A549 treated with RU486 at 1 μM for 4 hours (cell line): ENCODE results near the gene SEC31A. TPM values are rescaled to one million over a fixed set of nuclear protein-coding genes. Genes with fewer than 3 reads are reported as not detected.

Experiments
- total RNA-seq: library from RNA; stranded (reverse); fragments of 200-300 nt; extraction: Qiagen RNA extraction; gene quantifications from 5 replicates; pipeline ENCODE4 v1.2.3, GENCODE V29; 2022; ENCODE audit warnings: low read depth

The SEC31A gene
- total RNA-seq = 77.9 to 89.1 TPM (median 85.9 TPM) in 5 replicates

GRCh38 chr4:82890901-82891706 is at the start of gene SEC31A:
Gene SEC31A (minus strand): TSS chr4:82891153. CDS start chr4:82881936, 9,217 bp downstream.

GRCh38 chr4:82900411-82901182 is 9.6 kb upstream of the SEC31A start, which contains the start of gene THAP9:
Gene THAP9 (plus strand): TSS chr4:82900735. CDS start chr4:82900803, 68 bp downstream.

GRCh38 chr4:82798168-82799005 is 92.6 kb downstream of the SEC31A start, which contains the start of gene SCD5:
Gene SCD5 (minus strand): TSS chr4:82798796. CDS start chr4:82798537, 259 bp downstream.

Other genes with a start within 250 kb of the SEC31A start
- 4.2 to 7.8 TPM (median 7.1 TPM) in 5 replicates for gene SCD5, start 92.4 kb downstream of the SEC31A start, total RNA-seq
- gene THAP9, start 9.6 kb upstream of the SEC31A start, total RNA-seq = 1.0 to 2.6 TPM (median 1.8 TPM) in 5 replicates
- gene LIN54, start 119.7 kb upstream of the SEC31A start, total RNA-seq = 4.1 to 7.8 TPM (median 7.2 TPM) in 5 replicates
- gene COPS4, start 144.0 kb upstream of the SEC31A start, total RNA-seq = 23.3 to 39.3 TPM (median 26.5 TPM) in 5 replicates
- 0.66 to 1.6 TPM (median 1.1 TPM) in 5 replicates for gene PLAC8, start 223.6 kb upstream of the SEC31A start, total RNA-seq